K562 (cell line): Measurements from ENCODE around the gene SLC20A1. TPM values are rescaled to one million over a fixed set of nuclear protein-coding genes. Genes with fewer than 3 reads are reported as not detected.

ENCODE experiments used
- BACH1 ChIP-seq: fragments of 200-800 bp; sonication (Bioruptor generic); IDR thresholded peaks from 2 replicates; pipeline ENCODE4 v1.6.1; 2016; ENCODE audit warnings: missing genetic modification characterization, missing compliant biosample characterization
- BDP1 ChIP-seq: IDR thresholded peaks from 3 replicates; pipeline ENCODE4 v1.6.1; 2011; ENCODE audit not compliant: insufficient read length, insufficient read depth
- CBX5 ChIP-seq: IDR thresholded peaks from 2 replicates; pipeline ENCODE4 v1.6.1; 2014; ENCODE audit warnings: low read depth, borderline replicate concordance
- CHD1 ChIP-seq: fragments of 200-600 bp; sonication (generic); IDR thresholded peaks from one replicate; pipeline ENCODE4 v1.6.1; 2012; ENCODE audit warnings: mild to moderate bottlenecking, moderate library complexity, low read length, inconsistent platforms
- DIDO1 ChIP-seq: fragments of 450-650 bp; IDR thresholded peaks from 2 replicates; pipeline ENCODE4 v1.6.1; 2016; ENCODE audit warnings: low read depth, missing biosample characterization, missing genetic modification characterization
- HMGXB4 ChIP-seq: sonication (generic); formaldehyde crosslinking; IDR thresholded peaks from 2 replicates; pipeline ENCODE4 v1.8.1; 2023; ENCODE audit warnings: mild to moderate bottlenecking, missing genetic modification reagents
- HNRNPK ChIP-seq: fragments of 200-400 bp; formaldehyde crosslinking; IDR thresholded peaks from one replicate; pipeline ENCODE4 v1.6.1; 2018; ENCODE audit warnings: mild to moderate bottlenecking, low read depth, low read length; ENCODE audit not compliant: poor library complexity, severe bottlenecking
- MCM3 ChIP-seq: fragments of 450-650 bp; IDR thresholded peaks from 2 replicates; pipeline ENCODE4 v1.6.1; 2016
- MED1 ChIP-seq: sonication (generic); formaldehyde crosslinking; IDR thresholded peaks from 2 replicates; pipeline ENCODE4 v1.8.1; 2023; ENCODE audit warnings: missing genetic modification reagents, borderline replicate concordance
- MEF2A ChIP-seq: IDR thresholded peaks from 2 replicates; pipeline ENCODE4 v1.6.1; 2011; ENCODE audit warnings: low read depth, mild to moderate bottlenecking, low read length, moderate library complexity; ENCODE audit not compliant: control insufficient read depth
- RAD51 ChIP-seq: fragments of 450-650 bp; IDR thresholded peaks from 2 replicates; pipeline ENCODE4 v1.7.1; 2016; ENCODE audit warnings: low read depth, mild to moderate bottlenecking, borderline replicate concordance
- SMARCC2 ChIP-seq: fragments of 450-650 bp; IDR thresholded peaks from 2 replicates; pipeline ENCODE4 v1.6.1; 2017; ENCODE audit warnings: antibody characterized with exemption, moderate library complexity, mild to moderate bottlenecking, low read depth
- U2AF1 ChIP-seq: fragments of 200-400 bp; formaldehyde crosslinking; optimal IDR thresholded peaks from 2 replicates; pipeline ENCODE3; 2017; ENCODE audit warnings: mild to moderate bottlenecking, low read depth, low read length, moderate library complexity
- YY1 ChIP-seq, 3 experiments: IDR thresholded peaks; 2 replicates each; pipeline ENCODE4 v1.6.1; 2011; ENCODE audit warnings: low read length in 2 of 3, mild to moderate bottlenecking in 2 of 3, moderate library complexity in 2 of 3, borderline replicate concordance in 1 of 3, control low read depth in 1 of 3, low read depth in 1 of 3; ENCODE audit not compliant: insufficient read depth in 3 of 3, insufficient replicate concordance in 2 of 3, control insufficient read depth in 1 of 3, insufficient read length in 1 of 3; ENCODE audit errors: extremely low read depth in 1 of 3
- ZFP36 ChIP-seq: fragments of 150-350 bp; IDR thresholded peaks from 2 replicates; pipeline ENCODE4 v1.6.1; 2018; ENCODE audit warnings: low read length, low read depth; ENCODE audit not compliant: partially characterized antibody
- ZNF197 ChIP-seq: fragments of 200-800 bp; sonication (Bioruptor generic); IDR thresholded peaks from 2 replicates; pipeline ENCODE4 v1.6.1; 2016; ENCODE audit warnings: low read depth, missing genetic modification characterization, missing compliant biosample characterization
- polyA plus RNA-seq, 8 experiments: library from polyadenylated mRNA; depleted of rRNA in 4 of 8; stranded (reverse) in 5 of 8; unstranded in 3 of 8; fragments of >200 nt; fragmentation: Nextera tagmentation in 2 of 8; fragmentation: Illumina TruSeq in 1 of 8; extraction: Ambion mirVana in 2 of 8; extraction: Trizol in 1 of 8; gene quantifications; 2 replicates each; pipeline versions ENCODE4 v1.2.1 to v1.2.3, GENCODE V29; 2011 to 2014; ENCODE audit warnings: inconsistent platforms in 1 of 8, missing spikeins in 1 of 8
- total RNA-seq, 7 experiments: library from RNA; depleted of rRNA in 6 of 7; stranded (reverse); fragments of >200 nt in 6 of 7; fragmentation: Illumina TruSeq in 2 of 7; extraction: Trizol in 2 of 7; gene quantifications; 2 replicates each; pipeline versions ENCODE4 v1.2.1 to v1.2.3, GENCODE V29; 2011 to 2021; ENCODE audit warnings: low replicate concordance in 1 of 7
- TF ChIP-seq, protein P1 (sequence below): fragments of 450-650 bp; IDR thresholded peaks from 2 replicates; pipeline ENCODE4 v1.6.1; 2017; ENCODE audit warnings: antibody characterized with exemption, mild to moderate bottlenecking
- TF ChIP-seq, protein P2 (sequence below): sonication (generic); formaldehyde crosslinking; IDR thresholded peaks from 2 replicates; pipeline ENCODE4 v1.8.1; 2023; ENCODE audit warnings: mild to moderate bottlenecking, missing genetic modification reagents

Gene SLC20A1
- total and polyA plus RNA-seq, 9 of the 15 experiments (the other 6 are each of a cell fraction or from before 2014, with no cell fraction given): 53.8 to 150 (median 74.7) TPM

DNA sequence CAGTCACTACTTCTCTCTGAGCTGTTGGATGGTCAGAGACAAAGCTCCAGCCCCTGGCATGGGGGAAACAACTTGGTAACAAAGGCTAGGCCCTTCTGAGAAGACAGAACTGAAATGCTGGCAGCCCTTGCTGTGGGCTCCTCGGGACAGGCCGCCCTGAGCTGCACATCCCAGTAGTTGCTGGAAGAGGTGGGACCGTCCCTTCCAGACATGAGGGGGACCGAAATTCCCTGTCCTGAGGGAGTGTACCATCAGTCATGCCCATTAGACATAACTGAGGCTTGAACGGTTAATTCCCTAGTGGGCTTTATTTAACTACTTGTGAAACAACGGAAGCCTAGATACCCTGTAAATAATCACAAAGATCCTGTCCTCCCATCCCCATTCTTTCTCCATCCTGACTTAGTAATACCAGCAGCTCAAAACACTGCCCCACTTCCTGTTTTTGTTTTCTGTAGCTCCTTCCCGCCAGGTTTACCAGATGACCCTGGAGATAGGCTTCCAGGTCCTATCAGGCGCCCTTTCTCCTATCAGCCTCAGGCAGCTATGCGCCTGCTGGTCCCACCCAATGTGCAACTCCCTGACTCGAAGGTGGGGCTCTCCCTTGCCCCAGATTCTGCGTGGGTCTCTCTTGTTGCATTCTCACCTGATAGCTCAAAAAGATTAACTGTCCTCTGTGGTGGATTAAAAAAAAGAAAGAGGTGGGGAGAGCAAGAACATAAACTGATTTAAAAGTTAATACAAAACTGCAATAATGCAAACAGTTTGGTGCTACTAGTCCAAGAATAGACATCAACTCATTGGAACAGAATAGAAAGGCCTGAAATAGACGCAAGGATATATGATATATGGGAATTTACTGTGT, 38.0 kb downstream of the SLC20A1 start (continued):
- TF ChIP-seq, protein P1, sequence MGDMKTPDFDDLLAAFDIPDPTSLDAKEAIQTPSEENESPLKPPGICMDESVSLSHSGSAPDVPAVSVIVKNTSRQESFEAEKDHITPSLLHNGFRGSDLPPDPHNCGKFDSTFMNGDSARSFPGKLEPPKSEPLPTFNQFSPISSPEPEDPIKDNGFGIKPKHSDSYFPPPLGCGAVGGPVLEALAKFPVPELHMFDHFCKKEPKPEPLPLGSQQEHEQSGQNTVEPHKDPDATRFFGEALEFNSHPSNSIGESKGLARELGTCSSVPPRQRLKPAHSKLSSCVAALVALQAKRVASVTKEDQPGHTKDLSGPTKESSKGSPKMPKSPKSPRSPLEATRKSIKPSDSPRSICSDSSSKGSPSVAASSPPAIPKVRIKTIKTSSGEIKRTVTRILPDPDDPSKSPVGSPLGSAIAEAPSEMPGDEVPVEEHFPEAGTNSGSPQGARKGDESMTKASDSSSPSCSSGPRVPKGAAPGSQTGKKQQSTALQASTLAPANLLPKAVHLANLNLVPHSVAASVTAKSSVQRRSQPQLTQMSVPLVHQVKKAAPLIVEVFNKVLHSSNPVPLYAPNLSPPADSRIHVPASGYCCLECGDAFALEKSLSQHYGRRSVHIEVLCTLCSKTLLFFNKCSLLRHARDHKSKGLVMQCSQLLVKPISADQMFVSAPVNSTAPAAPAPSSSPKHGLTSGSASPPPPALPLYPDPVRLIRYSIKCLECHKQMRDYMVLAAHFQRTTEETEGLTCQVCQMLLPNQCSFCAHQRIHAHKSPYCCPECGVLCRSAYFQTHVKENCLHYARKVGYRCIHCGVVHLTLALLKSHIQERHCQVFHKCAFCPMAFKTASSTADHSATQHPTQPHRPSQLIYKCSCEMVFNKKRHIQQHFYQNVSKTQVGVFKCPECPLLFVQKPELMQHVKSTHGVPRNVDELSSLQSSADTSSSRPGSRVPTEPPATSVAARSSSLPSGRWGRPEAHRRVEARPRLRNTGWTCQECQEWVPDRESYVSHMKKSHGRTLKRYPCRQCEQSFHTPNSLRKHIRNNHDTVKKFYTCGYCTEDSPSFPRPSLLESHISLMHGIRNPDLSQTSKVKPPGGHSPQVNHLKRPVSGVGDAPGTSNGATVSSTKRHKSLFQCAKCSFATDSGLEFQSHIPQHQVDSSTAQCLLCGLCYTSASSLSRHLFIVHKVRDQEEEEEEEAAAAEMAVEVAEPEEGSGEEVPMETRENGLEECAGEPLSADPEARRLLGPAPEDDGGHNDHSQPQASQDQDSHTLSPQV: peak; percentile 87
- TF ChIP-seq DIDO1 (tag) (no peak), CHD1 (no peak), RAD51 (peak; percentile 12; the same call in 1 of the 2 replicates), U2AF1 (no peak), MED1 (CRISPR knock-in tag) (no peak), SMARCC2 (peak; percentile 84), HMGXB4 (no peak), MEF2A (no peak), ZFP36 (no peak), MCM3 (no peak), ZNF197 (CRISPR knock-in tag) (peak; percentile 84; the same call in 1 of the 2 replicates), CBX5 (no peak), BACH1 (tag) (no peak), YY1 (IDR thresholded peaks at IDR 0.05; ENCODE audit: borderline replicate concordance in 1 of 3, control insufficient read depth in 1 of 3, extremely low read depth in 1 of 3, insufficient read depth in 3 of 3, insufficient read length in 1 of 3, insufficient replicate concordance in 2 of 3, low read depth in 1 of 3, low read length in 2 of 3) (no peak), BDP1 (no peak), HNRNPK (no peak)
- TF ChIP-seq, protein P2, sequence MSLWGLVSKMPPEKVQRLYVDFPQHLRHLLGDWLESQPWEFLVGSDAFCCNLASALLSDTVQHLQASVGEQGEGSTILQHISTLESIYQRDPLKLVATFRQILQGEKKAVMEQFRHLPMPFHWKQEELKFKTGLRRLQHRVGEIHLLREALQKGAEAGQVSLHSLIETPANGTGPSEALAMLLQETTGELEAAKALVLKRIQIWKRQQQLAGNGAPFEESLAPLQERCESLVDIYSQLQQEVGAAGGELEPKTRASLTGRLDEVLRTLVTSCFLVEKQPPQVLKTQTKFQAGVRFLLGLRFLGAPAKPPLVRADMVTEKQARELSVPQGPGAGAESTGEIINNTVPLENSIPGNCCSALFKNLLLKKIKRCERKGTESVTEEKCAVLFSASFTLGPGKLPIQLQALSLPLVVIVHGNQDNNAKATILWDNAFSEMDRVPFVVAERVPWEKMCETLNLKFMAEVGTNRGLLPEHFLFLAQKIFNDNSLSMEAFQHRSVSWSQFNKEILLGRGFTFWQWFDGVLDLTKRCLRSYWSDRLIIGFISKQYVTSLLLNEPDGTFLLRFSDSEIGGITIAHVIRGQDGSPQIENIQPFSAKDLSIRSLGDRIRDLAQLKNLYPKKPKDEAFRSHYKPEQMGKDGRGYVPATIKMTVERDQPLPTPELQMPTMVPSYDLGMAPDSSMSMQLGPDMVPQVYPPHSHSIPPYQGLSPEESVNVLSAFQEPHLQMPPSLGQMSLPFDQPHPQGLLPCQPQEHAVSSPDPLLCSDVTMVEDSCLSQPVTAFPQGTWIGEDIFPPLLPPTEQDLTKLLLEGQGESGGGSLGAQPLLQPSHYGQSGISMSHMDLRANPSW (CRISPR knock-in tag): no peak
